NCI-H460 (cell line): Measurements from ENCODE around the gene AGA. TPM values are rescaled to one million over a fixed set of nuclear protein-coding genes. Genes with fewer than 3 reads are reported as not detected.

Source experiments
- DNase-seq: peaks from one replicate; pipeline ENCODE4 v3.0.0-alpha.2; 2016; ENCODE audit warnings: low read depth; ENCODE audit errors: extremely low read depth
- total RNA-seq: library from RNA; depleted of rRNA; stranded (reverse); fragments of >200 nt; shearing (Covaris generic); gene quantifications from 2 replicates; pipeline ENCODE4 v1.2.3, GENCODE V29; 2014; rRNA removed

Gene AGA
- total RNA-seq, 1 experiment from 2014 or later, result 129 TPM

- no peak for DNase-seq
Measured at GRCh38 chr4:177393236-177393635, 49.0 kb downstream of the AGA start.

GRCh38 chr4:177391953-177392352, 50.3 kb downstream of the AGA start:
- DNase-seq, result no peak

- no peak for DNase-seq
Measured at GRCh38 chr4:177391287-177391686, 51.0 kb downstream of the AGA start.

- DNase-seq, result no peak
Measured at GRCh38 chr4:177386278-177386815, 55.9 kb downstream of the AGA start.

- peak; percentile 25 for DNase-seq
Measured at GRCh38 chr4:177385576-177386277, 56.5 kb downstream of the AGA start.

GRCh38 chr4:177384856-177385397, 57.3 kb downstream of the AGA start:
- DNase-seq, result peak; percentile 58

GRCh38 chr4:177381762-177382310, 60.4 kb downstream of the AGA start:
- no peak for DNase-seq

Other genes starting within 250 kb of the AGA start
- 43.6 and 44.3 TPM in 2 replicates for gene NEIL3, start 132.6 kb downstream of the AGA start, total RNA-seq